Common myeloid progenitor, CD34-positive (primary cell): ENCODE measurements around the gene FGA.
A peak's percentile ranks its signal among the peaks of the same experiment; 100 is the strongest.

Experiments used
- CTCF ChIA-PET: fragments of 350-600 bp; sonication (Branson Sonifier 250); formaldehyde crosslinking; loops from one replicate; lab custom pipeline; 2021; ENCODE audit warnings: antibody characterized with exemption; lab: Charles Lee
- POLR2A ChIA-PET: fragments of 350-600 bp; sonication (Branson Sonifier 250); formaldehyde crosslinking; loops from one replicate; lab custom pipeline; 2021; ENCODE audit warnings: antibody characterized with exemption; lab: Charles Lee
- DNase-seq, 3 donors: peaks; one replicate each; pipeline versions ENCODE4 v3.0.0 to v3.0.0-alpha.2; 2013
- H3K27ac ChIP-seq, 2 experiments: 1 replicate in 1 of 2; 2 replicates in 1 of 2; pipeline ENCODE4 v1.7.0; 2013; ENCODE audit warnings: inconsistent platforms in 2 of 2, low read length in 2 of 2, mild to moderate bottlenecking in 2 of 2, low read depth in 1 of 2, moderate library complexity in 1 of 2; ENCODE audit not compliant: severe bottlenecking in 2 of 2, insufficient read depth in 1 of 2, poor library complexity in 1 of 2
- H3K27me3 ChIP-seq, 5 experiments: replicated peaks in 2 of 5; 1 replicate in 3 of 5; 2 replicates in 2 of 5; pipeline versions ENCODE4 v1.6.1 to v1.7.0; 2013; ENCODE audit warnings: low read length in 4 of 5, mild to moderate bottlenecking in 2 of 5, moderate library complexity in 2 of 5, inconsistent platforms in 1 of 5; ENCODE audit not compliant: insufficient read depth in 5 of 5, control insufficient read depth in 4 of 5
- H3K36me3 ChIP-seq, 4 experiments: 1 replicate in 2 of 4; 2 replicates in 2 of 4; pipeline versions ENCODE4 v1.6.1 to v1.7.0; 2013; ENCODE audit warnings: low read length in 3 of 4, control low read depth in 1 of 4, mild to moderate bottlenecking in 1 of 4; ENCODE audit not compliant: control insufficient read depth in 4 of 4, insufficient read depth in 4 of 4
- H3K4me1 ChIP-seq, 4 experiments: 1 replicate in 3 of 4; 2 replicates in 1 of 4; pipeline versions ENCODE4 v1.6.1 to v1.7.1; 2013; ENCODE audit warnings: low read length in 3 of 4, mild to moderate bottlenecking in 3 of 4, control low read depth in 1 of 4, inconsistent platforms in 1 of 4, moderate library complexity in 1 of 4; ENCODE audit not compliant: control insufficient read depth in 4 of 4, insufficient read depth in 4 of 4; ENCODE audit errors: control extremely low read depth in 1 of 4
- H3K4me3 ChIP-seq, 7 experiments: 1 replicate in 4 of 7; 2 replicates in 3 of 7; pipeline versions ENCODE4 v1.5.1 to v1.7.0; 2013; ENCODE audit warnings: mild to moderate bottlenecking in 7 of 7, low read length in 6 of 7, moderate library complexity in 6 of 7, inconsistent platforms in 2 of 7, low read depth in 2 of 7, control low read depth in 1 of 7; ENCODE audit not compliant: insufficient read depth in 4 of 7, control insufficient read depth in 1 of 7; ENCODE audit errors: extremely low read depth in 1 of 7
- H3K9me3 ChIP-seq, 5 experiments: 1 replicate in 4 of 5; 2 replicates in 1 of 5; pipeline versions ENCODE4 v1.6.1 to v1.7.1; 2013; ENCODE audit warnings: low read length in 4 of 5, mild to moderate bottlenecking in 2 of 5, inconsistent platforms in 1 of 5, low read depth in 1 of 5, moderate library complexity in 1 of 5; ENCODE audit not compliant: control insufficient read depth in 4 of 5, insufficient read depth in 2 of 5; ENCODE audit errors: control extremely low read depth in 1 of 5
- WGBS: methylation state at CpG from one replicate; pipeline ENCODE4 v1.1.5; 2013; ENCODE audit not compliant: insufficient coverage; 5-methylcytosine and 5-hydroxymethylcytosine counted together

Gene FGA

DNA sequence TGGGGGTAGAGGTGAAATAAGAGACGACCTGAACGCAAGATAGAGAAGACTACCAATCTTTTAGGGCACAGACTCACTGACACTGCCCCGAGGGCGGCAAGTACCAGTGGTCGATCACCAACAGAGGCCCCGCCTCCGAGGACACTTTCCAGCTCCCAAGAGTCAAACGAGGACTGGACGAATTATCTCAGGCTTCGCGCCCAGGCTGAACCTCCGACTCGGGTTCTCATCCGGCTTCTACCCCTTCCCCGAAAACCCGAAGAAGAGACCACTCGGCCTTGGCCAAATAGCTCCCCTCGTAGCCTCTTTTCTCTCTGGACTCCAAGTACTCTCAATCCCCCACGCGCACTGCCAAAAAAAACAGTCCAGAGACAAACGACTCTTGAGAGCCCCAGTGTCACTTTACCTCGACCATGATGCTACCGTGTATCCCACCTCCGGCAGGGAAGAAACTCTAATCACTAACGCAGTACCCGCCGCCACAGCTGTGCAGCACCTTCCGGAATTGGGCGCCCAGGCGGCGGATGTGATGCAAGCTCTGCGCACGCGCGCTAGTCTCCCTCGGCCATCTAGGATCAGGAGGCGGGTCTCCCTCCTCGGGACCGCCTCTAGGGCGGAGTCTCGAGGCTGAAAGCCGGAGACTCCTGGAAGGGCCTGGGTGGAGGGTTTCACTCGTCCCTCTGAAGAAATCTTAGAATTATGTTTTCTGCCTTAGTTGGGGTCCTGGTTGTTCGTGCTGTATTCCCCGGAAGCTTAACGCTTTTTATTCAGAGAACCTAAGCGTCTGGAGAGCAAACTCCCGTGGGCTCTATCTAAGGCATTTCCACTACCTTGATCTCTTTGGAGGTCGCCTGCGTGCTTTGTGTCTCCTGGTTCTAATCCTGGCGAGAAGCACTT is 40.4 kb downstream of the FGA start, which contains the start of gene PLRG1:
Gene PLRG1, minus strand, starts transcription at position 507 of the 897 bp plus-strand sequence. Its CDS starts 92 bp downstream, at position 415.
- WGBS = under 1% methylated on average over 46 of the region's 51 CpGs
- peak within 1 kb of the TSS; percentile 80 to 83 for H3K27ac ChIP-seq
- H3K4me3 ChIP-seq = peak within 1 kb of the TSS; percentile 79 to 99 (median 92)
- peak; percentile 94 to 98 (median 96) for DNase-seq
- CTCF ChIA-PET = interaction anchor here (0.8 to 17.7 kb wide), 11 partner anchors 9 to 137 kb away, joined by 3 to 495 read pairs (median 3); partner anchors contain the start of gene FGG
- H3K4me1 ChIP-seq = peaks cover 8 to 20% (median 12%) of the 10 kb centered on the region in 4 experiments
- peaks cover 4 to 22% (median 12%) of the 10 kb centered on the region in 4 experiments for H3K36me3 ChIP-seq
- H3K9me3 ChIP-seq = no peaks in the 10 kb centered on the region
- POLR2A ChIA-PET = no interaction called here
- no peaks in the 10 kb centered on the region for H3K27me3 ChIP-seq

GRCh38 chr4:154545689-154546088 is 44.9 kb downstream of the FGA start:
- no peaks in the 10 kb centered on the region for H3K9me3 ChIP-seq
- no CpG with 5 or more reads among the region's 4 CpGs for WGBS
- ChIA-PET POLR2A (no interaction called here), CTCF (interaction anchor here (1.4 kb wide), 1 partner anchor 13 kb away, joined by 3 read pairs; no protein-coding TSS in a partner anchor)
- H3K4me1 ChIP-seq = peaks cover 8 to 17% (median 12%) of the 10 kb centered on the region in 4 experiments
- H3K36me3 ChIP-seq = peaks cover 14 to 62% (median 37%) of the 10 kb centered on the region in 4 experiments
- no peak overlapping the region for H3K27ac ChIP-seq
- no peaks in the 10 kb centered on the region for H3K27me3 ChIP-seq
- DNase-seq = no peak
- H3K4me3 ChIP-seq = no peak overlapping the region

- no peak overlapping the region for H3K27ac ChIP-seq
- H3K4me3 ChIP-seq = no peak overlapping the region
- no peaks in the 10 kb centered on the region for H3K4me1 ChIP-seq
- peaks cover 22 to 87% (median 53%) of the 10 kb centered on the region in 4 experiments for H3K36me3 ChIP-seq
- H3K27me3 ChIP-seq = no peaks in the 10 kb centered on the region
- POLR2A ChIA-PET = no interaction called here
- no peak for DNase-seq
- H3K9me3 ChIP-seq = no peaks in the 10 kb centered on the region
- 100% methylated on average over 2 of the region's 4 CpGs for WGBS
- CTCF ChIA-PET = interaction anchor here (0.9 kb wide), 1 partner anchor 81 kb away, joined by 3 read pairs; no protein-coding TSS in a partner anchor
These were observed 48.2 kb downstream of the FGA start for GRCh38 chr4:154542271-154542879.
